ENCODE measurements around the gene WBP2.
A peak's percentile ranks its signal among the peaks of the same experiment; 100 is the strongest.

Gene WBP2

GRCh38 chr17:75850928-75851692 is 4.0 kb downstream of the WBP2 start:
- no peaks in the 10 kb centered on the region for H3K9me3 Mint-ChIP-seq
- H3K36me3 Mint-ChIP-seq (ENCODE audit: insufficient read depth) = peaks cover 35% of the 10 kb centered on the region
- H3K4me1 Mint-ChIP-seq = peaks cover 13% of the 10 kb centered on the region
- DNase-seq (ENCODE audit: low spot score in 2 of 2) (no peak), ATAC-seq (replicated peaks; ENCODE audit: extremely low read depth, poor library complexity, severe bottlenecking) (no peak)
- H3K4me3 Mint-ChIP-seq = no peak overlapping the region
- no peak overlapping the region for H3K27ac Mint-ChIP-seq (ENCODE audit: low read depth)
- no peaks in the 10 kb centered on the region for H3K27me3 Mint-ChIP-seq

- peaks cover 13% of the 10 kb centered on the region for H3K4me1 Mint-ChIP-seq
- no peaks in the 10 kb centered on the region for H3K27me3 Mint-ChIP-seq
- H3K36me3 Mint-ChIP-seq (ENCODE audit: insufficient read depth) = peaks cover 35% of the 10 kb centered on the region
- no peak overlapping the region for H3K27ac Mint-ChIP-seq (ENCODE audit: low read depth)
- no peaks in the 10 kb centered on the region for H3K9me3 Mint-ChIP-seq
- H3K4me3 Mint-ChIP-seq = no peak overlapping the region
- ATAC-seq (replicated peaks; ENCODE audit: extremely low read depth, poor library complexity, severe bottlenecking) = no peak
- DNase-seq (ENCODE audit: low spot score in 2 of 2) = no peak
Observed at GRCh38 chr17:75849724-75850123, 5.4 kb downstream of the WBP2 start.

GRCh38 chr17:75849279-75849646 is 5.9 kb downstream of the WBP2 start:
- no peak for DNase-seq (ENCODE audit: low spot score in 2 of 2)
- no peak for ATAC-seq (replicated peaks; ENCODE audit: extremely low read depth, poor library complexity, severe bottlenecking)
- H3K4me1 Mint-ChIP-seq = peaks cover 11% of the 10 kb centered on the region
- peaks cover 35% of the 10 kb centered on the region for H3K36me3 Mint-ChIP-seq (ENCODE audit: insufficient read depth)
- H3K27ac Mint-ChIP-seq (ENCODE audit: low read depth) = no peak overlapping the region
- no peaks in the 10 kb centered on the region for H3K27me3 Mint-ChIP-seq
- H3K4me3 Mint-ChIP-seq = no peak overlapping the region
- no peaks in the 10 kb centered on the region for H3K9me3 Mint-ChIP-seq

- H3K27me3 Mint-ChIP-seq = no peaks in the 10 kb centered on the region
- DNase-seq (ENCODE audit: low spot score in 2 of 2) (peak; percentile 56 to 77), ATAC-seq (replicated peaks; ENCODE audit: extremely low read depth, poor library complexity, severe bottlenecking) (no peak)
- H3K4me3 Mint-ChIP-seq = no peak overlapping the region
- peaks cover 12% of the 10 kb centered on the region for H3K4me1 Mint-ChIP-seq
- no peaks in the 10 kb centered on the region for H3K9me3 Mint-ChIP-seq
- H3K36me3 Mint-ChIP-seq (ENCODE audit: insufficient read depth) = peaks cover 36% of the 10 kb centered on the region
- no peak overlapping the region for H3K27ac Mint-ChIP-seq (ENCODE audit: low read depth)
Observed at GRCh38 chr17:75848523-75849278, 6.4 kb downstream of the WBP2 start.

GRCh38 chr17:75847614-75848522 is 7.3 kb downstream of the WBP2 start:
- Mint-ChIP-seq H3K36me3 (ENCODE audit: insufficient read depth) (peaks cover 37% of the 10 kb centered on the region), H3K27me3 (no peaks in the 10 kb centered on the region), H3K9me3 (no peaks in the 10 kb centered on the region), H3K4me1 (peaks cover 12% of the 10 kb centered on the region), H3K4me3 (no peak overlapping the region), H3K27ac (ENCODE audit: low read depth) (no peak overlapping the region)
- no peak for DNase-seq (ENCODE audit: low spot score in 2 of 2)
- no peak for ATAC-seq (replicated peaks; ENCODE audit: extremely low read depth, poor library complexity, severe bottlenecking)

- H3K9me3 Mint-ChIP-seq = no peaks in the 10 kb centered on the region
- no peak overlapping the region for H3K27ac Mint-ChIP-seq (ENCODE audit: low read depth)
- H3K4me1 Mint-ChIP-seq = peaks cover 17% of the 10 kb centered on the region
- peaks cover 37% of the 10 kb centered on the region for H3K36me3 Mint-ChIP-seq (ENCODE audit: insufficient read depth)
- DNase-seq (ENCODE audit: low spot score in 2 of 2) (no peak), ATAC-seq (replicated peaks; ENCODE audit: extremely low read depth, poor library complexity, severe bottlenecking) (no peak)
- no peak overlapping the region for H3K4me3 Mint-ChIP-seq
- H3K27me3 Mint-ChIP-seq = no peaks in the 10 kb centered on the region
Observed at GRCh38 chr17:75846692-75847613, 8.2 kb downstream of the WBP2 start.

- Mint-ChIP-seq H3K36me3 (ENCODE audit: insufficient read depth) (peaks cover 32% of the 10 kb centered on the region), H3K4me3 (no peak overlapping the region), H3K4me1 (peaks cover 18% of the 10 kb centered on the region), H3K9me3 (no peaks in the 10 kb centered on the region), H3K27me3 (no peaks in the 10 kb centered on the region), H3K27ac (ENCODE audit: low read depth) (no peak overlapping the region)
- DNase-seq (ENCODE audit: low spot score in 2 of 2) = no peak
- no peak for ATAC-seq (replicated peaks; ENCODE audit: extremely low read depth, poor library complexity, severe bottlenecking)
Observed at GRCh38 chr17:75845933-75846691, 9.0 kb downstream of the WBP2 start.

GRCh38 chr17:75845058-75845711 is 9.9 kb downstream of the WBP2 start:
- H3K27ac Mint-ChIP-seq (ENCODE audit: low read depth) = peak overlapping the region; percentile 29
- DNase-seq (ENCODE audit: low spot score in 2 of 2) (peak; percentile 41 to 42), ATAC-seq (replicated peaks; ENCODE audit: extremely low read depth, poor library complexity, severe bottlenecking) (peak; percentile 26)
- H3K36me3 Mint-ChIP-seq (ENCODE audit: insufficient read depth) = peaks cover 29% of the 10 kb centered on the region
- no peaks in the 10 kb centered on the region for H3K9me3 Mint-ChIP-seq
- peak overlapping the region; percentile 92 for H3K4me3 Mint-ChIP-seq
- H3K27me3 Mint-ChIP-seq = no peaks in the 10 kb centered on the region
- H3K4me1 Mint-ChIP-seq = peaks cover 18% of the 10 kb centered on the region

GRCh38 chr17:75844530-75845057 is 10.5 kb downstream of the WBP2 start:
- H3K36me3 Mint-ChIP-seq (ENCODE audit: insufficient read depth) = peaks cover 29% of the 10 kb centered on the region
- peak overlapping the region; percentile 93 for H3K27ac Mint-ChIP-seq (ENCODE audit: low read depth)
- ATAC-seq (replicated peaks; ENCODE audit: extremely low read depth, poor library complexity, severe bottlenecking) = peak; percentile 10
- H3K27me3 Mint-ChIP-seq = no peaks in the 10 kb centered on the region
- H3K4me3 Mint-ChIP-seq = peak overlapping the region; percentile 92
- peaks cover 18% of the 10 kb centered on the region for H3K4me1 Mint-ChIP-seq
- no peak for DNase-seq (ENCODE audit: low spot score in 2 of 2)
- H3K9me3 Mint-ChIP-seq = no peaks in the 10 kb centered on the region

- H3K4me1 Mint-ChIP-seq = peaks cover 18% of the 10 kb centered on the region
Observed at GRCh38 chr17:75843577-75844529, 11.3 kb downstream of the WBP2 start, which contains the start of gene UNC13D. UNC13D (minus strand) TSS chr17:75844404; CDS start chr17:75844337, 67 bp downstream.

More at GRCh38 chr17:75843577-75844529, 11.3 kb downstream of the WBP2 start, which contains the start of gene UNC13D:
- H3K4me3 Mint-ChIP-seq = peak within 1 kb of the TSS; percentile 92
- no peaks in the 10 kb centered on the region for H3K9me3 Mint-ChIP-seq
- peaks cover 34% of the 10 kb centered on the region for H3K36me3 Mint-ChIP-seq (ENCODE audit: insufficient read depth)
- no peaks in the 10 kb centered on the region for H3K27me3 Mint-ChIP-seq
- ATAC-seq (replicated peaks; ENCODE audit: extremely low read depth, poor library complexity, severe bottlenecking) (peak; percentile 89), DNase-seq (ENCODE audit: low spot score in 2 of 2) (peak; percentile 48 to 51)
- H3K27ac Mint-ChIP-seq (ENCODE audit: low read depth) = peak within 1 kb of the TSS; percentile 93
